Activated effector memory CD4-positive, alpha-beta T cell treated with Interleukin-2 at 50 U/mL for 16 hours (primary cell): ENCODE results near the gene TTLL1.

Experiments
- DNase-seq: peaks from one replicate; pipeline ENCODE4 v3.0.0-alpha.2; 2020

The TTLL1 gene

GRCh38 chr22:43088984-43089717, at the start of gene TTLL1:
Gene TTLL1 (minus strand): TSS chr22:43089391. CDS start chr22:43075586, 13,805 bp downstream.
- DNase-seq: peak; percentile 83

DNA sequence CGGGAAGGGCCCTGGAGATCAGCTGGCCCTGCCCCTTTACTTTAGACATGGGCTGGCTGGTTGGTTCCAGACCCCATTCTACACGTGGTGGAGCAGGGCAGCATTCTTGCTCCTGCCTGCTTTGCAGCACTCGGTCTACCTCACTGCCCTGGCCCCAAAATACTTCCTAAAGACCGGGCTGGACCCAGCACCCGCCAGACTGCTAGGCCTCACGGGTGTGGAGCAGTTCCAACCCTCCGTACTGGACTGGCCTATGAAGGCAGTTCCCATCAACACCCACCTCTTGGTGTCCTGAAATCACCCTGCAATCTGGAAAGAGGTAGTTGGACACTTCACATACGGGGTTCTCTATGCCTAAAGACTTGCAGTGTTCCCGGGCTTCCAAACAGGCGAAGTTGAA, 47.6 kb upstream of the TTLL1 start:
- no peak for DNase-seq

- DNase-seq: no peak
These were observed 47.1 kb upstream of the TTLL1 start for GRCh38 chr22:43136255-43136654.

DNA sequence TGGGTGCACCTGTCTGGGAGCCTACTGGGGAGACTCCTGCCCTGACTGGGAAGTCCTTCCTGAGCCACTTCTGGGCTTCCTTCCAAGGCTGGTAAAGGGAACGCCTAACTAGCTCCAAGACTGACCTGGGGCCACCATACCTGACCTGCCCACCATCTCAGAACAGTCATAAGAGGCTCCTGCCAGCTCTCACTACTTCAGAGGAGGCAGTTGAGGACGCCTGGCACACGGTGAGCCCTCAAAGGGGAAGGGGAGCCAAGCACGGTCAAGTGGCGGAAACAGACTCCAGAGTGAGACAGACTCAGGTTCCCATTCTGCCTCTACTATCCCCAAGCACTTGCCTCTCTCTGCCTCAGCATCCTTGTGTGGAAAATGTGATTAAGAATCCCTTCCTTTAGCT, 46.4 kb upstream of the TTLL1 start:
- DNase-seq: no peak

DNA sequence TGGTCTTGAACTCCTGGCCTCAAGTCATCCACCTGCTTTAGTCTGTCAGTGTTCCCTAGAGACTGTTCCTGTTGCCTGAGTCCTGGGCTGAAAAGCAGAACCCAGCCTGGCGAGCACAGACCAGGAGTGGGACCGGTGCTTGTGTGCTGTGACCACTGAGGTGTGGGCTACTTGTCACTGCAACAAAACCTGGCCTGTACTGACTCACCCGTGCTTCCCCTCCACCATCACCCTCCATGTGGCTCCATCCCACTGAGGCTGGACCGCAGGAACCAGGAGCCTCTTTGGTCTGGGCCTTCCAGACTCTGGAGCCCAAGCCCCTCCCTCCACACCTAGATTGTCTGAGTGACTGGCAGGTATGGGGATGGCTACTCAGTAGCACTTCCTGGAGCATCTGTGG, 45.4 kb upstream of the TTLL1 start:
- DNase-seq: no peak

GRCh38 chr22:43133401-43133800, 44.2 kb upstream of the TTLL1 start:
- no peak for DNase-seq

- DNase-seq: no peak
These were observed 42.7 kb upstream of the TTLL1 start for GRCh38 chr22:43131773-43132501.

- DNase-seq: no peak
These were observed 40.5 kb upstream of the TTLL1 start for GRCh38 chr22:43129426-43130425.

DNA sequence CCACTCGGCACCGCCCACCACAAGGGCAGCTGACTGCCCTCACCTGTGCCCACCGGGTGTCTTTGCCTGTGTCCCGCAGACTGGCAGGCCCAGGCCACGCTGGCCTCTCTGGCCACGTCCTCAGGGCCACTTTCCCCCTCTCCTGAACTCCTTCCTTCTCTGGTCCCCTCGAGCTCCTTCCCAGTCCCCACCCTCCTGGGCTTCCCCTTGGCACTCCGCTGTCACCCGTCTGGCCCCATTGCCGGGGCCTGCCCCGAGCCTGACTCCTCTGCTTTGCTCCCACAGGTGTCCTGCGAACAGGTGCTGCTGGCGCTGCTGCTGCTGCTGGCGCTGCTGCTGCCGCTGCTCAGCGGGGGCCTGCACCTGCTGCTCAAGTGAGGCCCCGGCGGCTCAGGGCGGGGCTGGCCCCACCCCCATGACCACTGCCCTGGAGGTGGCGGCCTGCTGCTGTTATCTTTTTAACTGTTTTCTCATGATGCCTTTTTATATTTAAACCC, 39.8 kb upstream of the TTLL1 start:
- DNase-seq: no peak

DNA sequence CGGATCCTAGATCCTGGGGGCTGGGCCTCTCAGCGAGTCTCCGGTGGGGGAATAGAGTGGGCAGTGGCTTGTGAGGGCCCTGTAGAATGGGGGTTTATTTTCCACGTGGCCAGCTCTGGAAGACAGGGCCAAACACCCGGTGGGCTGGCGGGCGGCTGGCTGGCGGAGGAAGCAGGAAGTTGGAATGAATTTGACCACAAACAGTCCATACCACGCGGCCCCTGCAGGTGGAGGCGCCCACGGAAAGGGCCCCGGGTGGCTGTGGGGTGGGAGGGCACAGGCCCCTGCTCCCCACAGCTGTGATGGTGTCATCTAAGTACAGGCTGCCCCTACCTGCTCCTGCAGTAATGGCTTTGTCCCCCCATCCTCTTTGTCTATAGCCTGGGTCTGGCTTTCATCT, 38.9 kb upstream of the TTLL1 start:
- DNase-seq: no peak

DNA sequence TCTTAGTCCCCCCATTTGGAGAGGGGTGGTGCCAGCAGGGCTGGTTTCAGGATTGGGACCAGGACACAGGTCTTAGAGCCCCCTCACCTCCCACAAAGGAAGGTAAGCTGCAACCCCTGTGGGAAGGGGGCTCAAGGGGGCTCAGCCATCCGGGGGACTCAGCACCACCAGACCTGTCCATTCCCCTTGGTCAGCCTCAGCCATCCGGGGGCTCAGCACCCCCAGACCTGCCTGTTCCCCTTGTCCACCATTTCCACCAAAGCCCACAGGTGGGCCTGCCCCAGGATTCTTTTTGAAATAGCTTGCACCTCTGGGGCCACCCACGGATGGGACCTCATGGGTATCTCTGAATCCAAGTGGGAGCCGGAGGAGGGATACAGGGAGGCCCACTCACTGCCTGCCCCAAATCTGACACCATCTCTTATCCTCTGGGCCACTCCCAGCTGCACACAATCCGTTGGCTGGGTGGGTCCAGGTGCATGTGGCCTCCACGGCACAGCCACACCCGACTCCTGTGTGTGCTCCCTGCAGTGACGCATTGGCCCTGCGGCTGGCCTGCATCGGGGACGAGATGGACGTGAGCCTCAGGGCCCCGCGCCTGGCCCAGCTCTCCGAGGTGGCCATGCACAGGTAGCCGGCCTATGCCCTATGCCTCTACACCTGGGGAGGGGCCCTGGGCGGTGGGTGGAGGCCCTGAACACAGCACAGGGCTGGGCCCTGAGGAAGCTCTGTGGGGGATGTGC, 38.1 kb upstream of the TTLL1 start:
- DNase-seq: no peak

GRCh38 chr22:43126501-43127165, 37.4 kb upstream of the TTLL1 start:
- no peak for DNase-seq

DNA sequence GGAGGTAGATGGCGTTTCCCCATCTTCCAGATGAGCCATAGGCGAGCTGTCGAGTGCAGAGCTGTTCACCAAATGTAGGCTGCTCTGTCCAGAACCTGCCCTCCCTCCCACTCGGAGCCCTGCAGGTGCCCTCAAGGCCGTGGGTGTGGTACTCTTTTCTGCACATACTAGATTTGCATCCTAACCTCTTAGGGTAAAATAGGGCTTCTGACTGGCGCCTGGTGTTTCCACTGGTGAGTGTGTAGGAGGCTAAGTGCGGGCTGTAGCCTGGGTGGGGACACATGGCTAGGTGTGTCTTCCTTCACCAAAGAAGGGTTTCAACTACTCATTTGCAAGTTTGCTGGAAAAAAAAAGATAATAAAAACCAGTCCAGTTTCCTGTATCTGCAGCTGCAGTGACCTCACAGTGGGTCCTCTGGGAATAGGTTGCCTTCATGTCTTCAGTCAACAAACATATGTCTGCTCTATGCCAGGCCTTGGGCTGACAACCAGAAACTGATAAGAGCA, 29.8 kb upstream of the TTLL1 start:
- no peak for DNase-seq

DNA sequence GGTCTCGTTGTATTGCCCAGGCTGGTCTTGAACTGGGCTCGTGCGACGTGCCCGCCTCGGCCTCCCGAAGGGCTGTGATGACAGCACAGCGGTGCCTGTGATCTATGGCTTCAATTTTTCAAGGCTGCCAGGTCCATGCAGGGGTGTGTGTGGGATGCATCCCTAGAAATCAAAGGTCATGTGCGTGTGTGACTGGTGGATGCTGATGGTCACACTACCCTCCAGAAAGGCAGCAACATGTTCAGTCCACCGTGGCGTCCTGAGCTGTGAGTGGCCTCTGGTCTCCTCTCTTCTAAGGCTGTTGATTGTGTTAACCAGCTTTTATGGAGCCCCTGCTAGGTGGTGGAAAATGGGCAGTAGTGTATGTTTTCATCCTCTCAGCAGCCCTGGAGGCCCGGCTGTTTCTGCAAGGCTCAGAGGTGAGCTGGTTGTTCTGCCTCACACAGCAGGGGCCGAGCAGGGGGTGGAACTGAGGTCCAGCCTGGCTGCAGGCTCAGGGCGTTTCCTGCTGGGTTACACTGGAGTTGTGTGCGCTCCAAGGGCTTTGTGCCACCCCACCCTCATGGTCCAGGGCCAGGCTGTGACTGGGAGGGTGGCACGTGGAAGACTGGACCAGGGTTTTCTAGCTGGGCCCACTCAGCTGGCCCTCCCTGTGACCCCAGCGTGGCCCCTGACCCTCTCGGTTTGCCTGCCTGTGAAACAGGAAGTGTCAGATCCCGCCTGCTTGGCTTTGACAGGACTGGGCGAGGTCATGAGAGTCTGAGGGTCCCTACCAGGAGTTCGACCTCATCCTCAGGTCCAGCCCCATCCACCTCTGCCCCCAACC, 29.0 kb upstream of the TTLL1 start:
- DNase-seq: no peak

DNA sequence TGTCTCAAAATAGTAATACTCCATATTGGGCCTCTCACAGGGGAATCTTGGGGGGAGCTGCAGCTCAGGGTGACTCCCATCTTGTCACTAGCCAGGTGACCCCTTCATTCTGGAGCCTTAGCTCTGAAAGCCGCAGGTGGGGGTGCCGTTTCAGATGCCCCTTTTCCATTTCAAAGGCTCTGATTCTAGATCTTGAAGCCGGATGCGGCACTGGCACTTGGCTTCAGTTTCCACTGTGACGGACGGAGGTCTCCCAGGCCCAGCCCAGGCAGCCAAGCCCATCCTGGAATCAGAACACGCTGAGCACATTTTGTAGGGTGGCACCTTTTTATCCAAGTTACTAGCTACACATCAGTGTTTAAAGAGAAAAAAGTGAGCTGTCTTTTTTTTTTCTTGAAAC, 27.7 kb upstream of the TTLL1 start:
- no peak for DNase-seq

- DNase-seq: no peak
These were observed 25.8 kb upstream of the TTLL1 start for GRCh38 chr22:43114958-43115357.

GRCh38 chr22:43113526-43114251, 24.5 kb upstream of the TTLL1 start:
- no peak for DNase-seq

DNA sequence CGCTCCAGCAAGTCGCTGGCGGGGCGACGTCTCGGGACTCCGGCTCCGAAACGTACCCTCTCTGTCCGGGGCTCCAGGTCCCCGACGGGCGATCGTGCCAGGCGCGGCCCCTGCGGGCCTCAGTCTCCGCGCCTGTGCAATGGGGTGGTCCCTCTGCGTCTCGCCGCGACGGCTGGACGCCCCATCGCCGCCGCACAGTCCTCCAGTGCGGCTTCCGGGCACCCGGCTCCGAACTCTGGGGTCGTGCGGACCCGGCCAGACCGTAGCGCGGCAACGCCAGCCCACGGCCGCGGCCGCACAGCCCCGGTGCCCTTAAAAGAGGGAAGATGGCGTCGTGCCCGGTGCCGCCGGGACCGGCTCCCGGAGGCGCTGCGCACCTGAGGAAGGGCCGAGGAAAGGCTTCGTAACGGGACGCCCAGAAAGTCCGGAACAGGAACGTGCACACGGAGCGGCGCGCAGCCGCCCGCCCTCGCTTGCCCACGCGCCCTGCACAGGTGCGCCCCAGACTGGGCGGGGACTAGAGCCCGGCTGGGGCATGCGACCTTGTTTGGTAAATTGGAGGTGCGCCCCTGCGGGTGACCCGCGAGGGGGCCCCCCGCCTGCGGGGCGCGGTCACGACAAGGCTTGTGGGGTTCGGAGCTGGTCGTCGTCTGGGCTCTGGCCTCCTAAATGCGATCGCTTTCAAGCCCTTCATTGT, 21.9 kb upstream of the TTLL1 start:
- DNase-seq: peak; percentile 33

DNA sequence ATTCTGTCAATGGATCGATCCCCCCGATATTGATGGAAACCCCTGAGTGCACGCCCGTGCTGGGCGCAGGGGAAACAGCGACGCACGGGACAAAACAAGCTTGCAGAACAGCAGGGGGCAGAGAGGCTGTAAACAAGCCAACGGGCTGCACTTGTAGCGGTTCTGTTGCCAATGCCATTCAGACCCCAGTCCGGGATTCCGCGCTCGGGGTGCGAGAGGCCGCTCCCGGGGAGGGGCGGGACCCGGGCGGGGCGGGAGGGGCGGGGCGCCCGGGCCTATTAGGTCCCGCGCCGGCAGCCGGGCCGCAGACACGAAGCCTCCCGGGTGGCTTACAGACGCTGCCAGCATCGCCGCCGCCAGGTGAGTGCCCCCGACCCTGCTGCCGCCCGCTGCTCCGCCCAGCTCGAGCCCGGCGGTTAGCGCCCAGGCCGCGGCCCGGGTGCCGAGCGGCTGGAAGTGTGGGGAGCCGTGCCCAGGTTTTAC, 21.3 kb upstream of the TTLL1 start, which contains the start of gene BIK:
Gene BIK (plus strand): TSS at position 307 of the 483 bp plus-strand sequence. CDS start 13,273 bp downstream, outside the sequence.
- peak; percentile 29 for DNase-seq
